Upper lobe of left lung (tissue), 6 donors: Measurements from ENCODE around the gene LRRK1. TPM values are rescaled to one million over a fixed set of nuclear protein-coding genes. Genes with fewer than 3 reads are reported as not detected.
A peak's percentile ranks its signal among the peaks of the same experiment; 100 is the strongest.
"Not testable (repeated sequence)": the region's sequence is repeated elsewhere in the genome, so short reads cannot be mapped to it uniquely, and the experiment has no call there.

Experiments
- ATAC-seq, 2 donors: fragments of 200-7000 bp; cut with Tn5 transposase; one replicate each; pipeline ENCODE4 v1.9.1; 2022; ENCODE audit warnings: mild to moderate bottlenecking in 2 of 2, moderate library complexity in 2 of 2; ENCODE audit not compliant: low FRiP score in 2 of 2
- DNase-seq, 2 donors: peaks; one replicate each; pipeline ENCODE4 v3.0.0-alpha.2; 2019 to 2020
- H3K27ac ChIP-seq, 4 donors: fragments of 200-600 bp; sonication (generic); one replicate each; pipeline ENCODE4 v1.5.1; 2016 to 2019
- H3K27me3 ChIP-seq, 4 donors: fragments of 200-600 bp; sonication (generic); one replicate each; pipeline ENCODE4 v1.5.1; 2017 to 2019
- H3K36me3 ChIP-seq, 4 donors: fragments of 200-600 bp; sonication (generic); one replicate each; pipeline ENCODE4 v1.5.1; 2016 to 2019
- H3K4me1 ChIP-seq, 4 donors: fragments of 200-600 bp; sonication (generic); one replicate each; pipeline ENCODE4 v1.5.1; 2018 to 2019
- H3K4me3 ChIP-seq, 4 donors: fragments of 200-600 bp; sonication (generic); one replicate each; pipeline ENCODE4 v1.5.1; 2017 to 2019; ENCODE audit warnings: mild to moderate bottlenecking in 2 of 4, moderate library complexity in 1 of 4
- H3K9me3 ChIP-seq, 4 donors: fragments of 200-600 bp; sonication (generic); one replicate each; pipeline ENCODE4 v1.5.1; 2018 to 2019
- CTCF ChIP-seq, 6 experiments: fragments of 450-650 bp in 4 of 6; fragments of 200-600 bp in 2 of 6; sonication (generic) in 2 of 6; IDR thresholded peaks; one replicate each; pipeline ENCODE4 v1.5.1; 2016 to 2019; ENCODE audit warnings: antibody characterized with exemption in 6 of 6
- EP300 ChIP-seq, 4 donors: sonication (generic); formaldehyde crosslinking; IDR thresholded peaks; one replicate each; pipeline ENCODE4 v1.5.1; 2017; ENCODE audit warnings: antibody characterized with exemption in 4 of 4, control low read depth in 2 of 4
- POLR2A ChIP-seq, 4 donors: fragments of 450-650 bp; IDR thresholded peaks; one replicate each; pipeline ENCODE4 v1.5.1; 2016 to 2017; ENCODE audit warnings: antibody characterized with exemption in 4 of 4, mild to moderate bottlenecking in 2 of 4
- POLR2AphosphoS5 ChIP-seq, 2 donors: sonication (generic); formaldehyde crosslinking; IDR thresholded peaks; one replicate each; pipeline ENCODE4 v1.5.1; 2017; ENCODE audit warnings: antibody characterized with exemption in 2 of 2
- WGBS, 2 donors: methylation state at CpG; one replicate each; pipeline ENCODE4 v1.1.5; 2017 to 2018; 5-methylcytosine and 5-hydroxymethylcytosine counted together
- total RNA-seq, 6 donors: library from RNA; depleted of rRNA in 4 of 6; stranded (reverse); fragments of >200 nt in 4 of 6; gene quantifications; one replicate each; pipeline versions ENCODE4 v1.1.0 to v1.2.1, GENCODE V29; 2016 to 2021
- donor health status: DM: no; HTN: no; CAD: no; lungs with moderate emphysema.
- donor health status: DM: no; HTN: yes; CAD: no; lungs with severe emphysema.

Gene LRRK1
- total RNA-seq, 6 donors from 2014 or later = 15.0 to 47.1 (median 31.2) TPM

- H3K4me1 ChIP-seq = peaks cover 11 to 20% (median 17%) of the 10 kb centered on the region in 4 donors
- ATAC-seq (no peak), DNase-seq (no peak)
- no peaks in the 10 kb centered on the region for H3K27me3 ChIP-seq
- H3K27ac ChIP-seq = peak overlapping the region in 1 of 4 donors; percentile 6
- H3K4me3 ChIP-seq = no peak overlapping the region
- TF ChIP-seq EP300 (IDR thresholded peaks at IDR 0.05) = no peak
- TF ChIP-seq POLR2AphosphoS5 (IDR thresholded peaks at IDR 0.05) = no peak
- no peak for TF ChIP-seq CTCF (IDR thresholded peaks at IDR 0.05)
- TF ChIP-seq POLR2A (IDR thresholded peaks at IDR 0.05) = no peak
- no peaks in the 10 kb centered on the region for H3K9me3 ChIP-seq
- WGBS, 2 donors = 65 to 72% methylated on average over 4 of the region's 4 CpGs
- H3K36me3 ChIP-seq = peaks cover 0 to 23% (median 8%) of the 10 kb centered on the region in 4 donors
Observed at GRCh38 chr15:101069654-101069973, 150.5 kb downstream of the LRRK1 start.

GRCh38 chr15:101070024-101070423, 150.9 kb downstream of the LRRK1 start:
- Histone ChIP-seq H3K36me3 (peaks cover 0 to 20% (median 8%) of the 10 kb centered on the region in 4 donors), H3K4me1 (peaks cover 11 to 20% (median 17%) of the 10 kb centered on the region in 4 donors), H3K9me3 (no peaks in the 10 kb centered on the region), H3K27me3 (no peaks in the 10 kb centered on the region), H3K27ac (peak overlapping the region; percentile 24 to 67 (median 48)), H3K4me3 (no peak overlapping the region)
- TF ChIP-seq POLR2A (IDR thresholded peaks at IDR 0.05) (no peak), EP300 (IDR thresholded peaks at IDR 0.05) (no peak), CTCF (IDR thresholded peaks at IDR 0.05) (no peak), POLR2AphosphoS5 (IDR thresholded peaks at IDR 0.05) (no peak)
- ATAC-seq = no peak
- DNase-seq = no peak
- 89 to 93% methylated on average over 6 of the region's 6 CpGs for WGBS, 2 donors

- WGBS, 2 donors = 57 to 63% methylated on average over 6 of the region's 6 CpGs
- Histone ChIP-seq H3K9me3 (no peaks in the 10 kb centered on the region), H3K36me3 (peaks cover 0 to 13% (median 5%) of the 10 kb centered on the region in 4 donors), H3K27ac (peak overlapping the region; percentile 35 to 67 (median 48)), H3K27me3 (no peaks in the 10 kb centered on the region), H3K4me1 (peaks cover 11 to 20% (median 17%) of the 10 kb centered on the region in 4 donors), H3K4me3 (no peak overlapping the region)
- DNase-seq (no peak), ATAC-seq (peak in 1 of 2 donors; percentile 76)
- TF ChIP-seq EP300 (IDR thresholded peaks at IDR 0.05) = no peak
- no peak for TF ChIP-seq POLR2AphosphoS5 (IDR thresholded peaks at IDR 0.05)
- no peak for TF ChIP-seq CTCF (IDR thresholded peaks at IDR 0.05)
- no peak for TF ChIP-seq POLR2A (IDR thresholded peaks at IDR 0.05)
Observed at GRCh38 chr15:101070502-101071273, 151.5 kb downstream of the LRRK1 start.

GRCh38 chr15:101071651-101072050, 152.5 kb downstream of the LRRK1 start:
- H3K27ac ChIP-seq = no peak overlapping the region
- no peak overlapping the region for H3K4me3 ChIP-seq
- peaks cover 11 to 20% (median 17%) of the 10 kb centered on the region in 4 donors for H3K4me1 ChIP-seq
- ATAC-seq (peak in 1 of 2 donors; percentile 34), DNase-seq (no peak)
- H3K36me3 ChIP-seq = peaks cover 0 to 4% (median under 1%) of the 10 kb centered on the region in 4 donors
- WGBS, 2 donors = 93 to 95% methylated on average over 10 of the region's 10 CpGs
- H3K27me3 ChIP-seq = no peaks in the 10 kb centered on the region
- TF ChIP-seq POLR2A (IDR thresholded peaks at IDR 0.05) = no peak
- TF ChIP-seq CTCF (IDR thresholded peaks at IDR 0.05) = no peak
- TF ChIP-seq EP300 (IDR thresholded peaks at IDR 0.05) = no peak
- TF ChIP-seq POLR2AphosphoS5 (IDR thresholded peaks at IDR 0.05) = no peak
- H3K9me3 ChIP-seq = no peaks in the 10 kb centered on the region

- H3K27me3 ChIP-seq, H3K27ac ChIP-seq, ATAC-seq, DNase-seq, H3K9me3 ChIP-seq, H3K36me3 ChIP-seq, H3K4me3 ChIP-seq: not testable (repeated sequence)
- H3K4me1 ChIP-seq = peaks cover 11 to 20% (median 17%) of the 10 kb centered on the region in 4 donors
- 94 to 98% methylated on average over 4 of the region's 4 CpGs for WGBS, 2 donors
Observed at GRCh38 chr15:101072235-101072634, 153.1 kb downstream of the LRRK1 start.

- H3K36me3 ChIP-seq, DNase-seq, H3K27me3 ChIP-seq, H3K27ac ChIP-seq, H3K4me1 ChIP-seq, H3K4me3 ChIP-seq, H3K9me3 ChIP-seq: not testable (repeated sequence)
- 90 to 91% methylated on average over 15 of the region's 15 CpGs for WGBS, 2 donors
- ATAC-seq = peak; percentile 12 to 51
Observed at GRCh38 chr15:101077806-101078668, 158.9 kb downstream of the LRRK1 start.
